Suprapubic skin (tissue), 4 donors: Measurements from ENCODE around the gene NPC1L1.

Source experiments
- EP300 ChIP-seq: sonication (generic); formaldehyde crosslinking; IDR thresholded peaks from one replicate; pipeline ENCODE4 v1.6.1; 2017; ENCODE audit warnings: antibody characterized with exemption
- POLR2A ChIP-seq, 2 donors: fragments of 450-650 bp; IDR thresholded peaks; one replicate each; pipeline ENCODE4 v1.6.1; 2017; ENCODE audit warnings: antibody characterized with exemption in 2 of 2, mild to moderate bottlenecking in 2 of 2, moderate library complexity in 2 of 2
- POLR2AphosphoS5 ChIP-seq, 3 donors: sonication (generic); formaldehyde crosslinking; IDR thresholded peaks; one replicate each; pipeline ENCODE4 v1.6.1; 2017; ENCODE audit warnings: antibody characterized with exemption in 3 of 3
- TF ChIP-seq, protein P1 (sequence below), 2 donors: fragments of 200-600 bp in 1 of 2; fragments of 450-650 bp in 1 of 2; sonication (generic) in 1 of 2; IDR thresholded peaks; one replicate each; pipeline ENCODE4 v1.5.1; 2016 to 2019; ENCODE audit warnings: antibody characterized with exemption in 2 of 2, mild to moderate bottlenecking in 1 of 2, moderate library complexity in 1 of 2

DNA sequence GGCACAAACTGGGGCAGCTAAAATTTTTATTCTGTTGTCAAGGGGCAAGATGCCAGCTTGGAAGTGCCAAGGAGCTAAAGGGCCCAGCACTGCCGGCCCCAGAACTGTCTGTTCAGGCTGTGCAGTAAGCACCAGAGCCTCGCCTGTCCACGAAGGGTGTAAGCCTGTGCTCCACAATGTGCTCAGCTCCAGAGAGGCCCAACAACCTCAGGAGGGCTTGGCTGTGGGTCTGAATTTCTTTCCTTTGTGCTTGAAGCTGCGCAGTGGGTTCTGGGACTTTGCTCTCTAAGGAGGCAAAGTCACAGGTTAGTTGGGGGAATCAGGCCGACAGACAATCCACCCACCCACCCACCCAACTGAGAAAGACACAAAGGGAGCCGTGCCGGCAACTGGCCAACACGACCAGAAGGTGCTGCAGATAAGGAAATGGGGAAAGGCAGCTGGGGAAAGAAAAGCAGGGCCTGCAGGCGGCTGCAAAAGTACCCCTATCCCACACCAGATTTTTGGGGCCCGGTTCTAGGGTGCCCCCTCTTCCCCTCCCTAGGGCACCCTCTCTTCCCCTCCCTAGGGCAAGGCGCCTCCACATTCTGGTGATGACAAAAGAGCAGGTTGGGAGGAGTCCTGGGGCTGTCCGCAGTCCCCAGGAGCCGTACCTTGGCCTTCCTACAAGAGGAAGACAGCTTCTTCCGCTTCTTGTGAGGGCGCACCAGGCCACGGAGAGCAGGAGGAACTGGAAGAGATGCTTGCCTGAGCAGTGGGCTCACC lies 24.8 kb upstream of the NPC1L1 start:
- TF ChIP-seq, protein P1, sequence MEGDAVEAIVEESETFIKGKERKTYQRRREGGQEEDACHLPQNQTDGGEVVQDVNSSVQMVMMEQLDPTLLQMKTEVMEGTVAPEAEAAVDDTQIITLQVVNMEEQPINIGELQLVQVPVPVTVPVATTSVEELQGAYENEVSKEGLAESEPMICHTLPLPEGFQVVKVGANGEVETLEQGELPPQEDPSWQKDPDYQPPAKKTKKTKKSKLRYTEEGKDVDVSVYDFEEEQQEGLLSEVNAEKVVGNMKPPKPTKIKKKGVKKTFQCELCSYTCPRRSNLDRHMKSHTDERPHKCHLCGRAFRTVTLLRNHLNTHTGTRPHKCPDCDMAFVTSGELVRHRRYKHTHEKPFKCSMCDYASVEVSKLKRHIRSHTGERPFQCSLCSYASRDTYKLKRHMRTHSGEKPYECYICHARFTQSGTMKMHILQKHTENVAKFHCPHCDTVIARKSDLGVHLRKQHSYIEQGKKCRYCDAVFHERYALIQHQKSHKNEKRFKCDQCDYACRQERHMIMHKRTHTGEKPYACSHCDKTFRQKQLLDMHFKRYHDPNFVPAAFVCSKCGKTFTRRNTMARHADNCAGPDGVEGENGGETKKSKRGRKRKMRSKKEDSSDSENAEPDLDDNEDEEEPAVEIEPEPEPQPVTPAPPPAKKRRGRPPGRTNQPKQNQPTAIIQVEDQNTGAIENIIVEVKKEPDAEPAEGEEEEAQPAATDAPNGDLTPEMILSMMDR (IDR thresholded peaks at IDR 0.05) = peak in 1 of 2 donors; percentile 12
- TF ChIP-seq POLR2A (IDR thresholded peaks at IDR 0.05) (no peak), EP300 (no peak), POLR2AphosphoS5 (IDR thresholded peaks at IDR 0.05) (no peak)
